RWPE2 (cell line): Measurements from ENCODE around the gene KLF16.

Source experiments
- ATAC-seq: fragments of 200-7000 bp; cut with Tn5 transposase; 3 replicates; pipeline ENCODE4 v1.9.1; 2021; ENCODE audit warnings: low read depth
- DNase-seq: peaks from one replicate; pipeline ENCODE4 v3.0.0-alpha.2; 2020; ENCODE audit warnings: low spot score
- H3K27ac ChIP-seq: fragments of 450-650 bp; 2 replicates; pipeline ENCODE4 v1.5.1; 2017; ENCODE audit warnings: mild to moderate bottlenecking; ENCODE audit not compliant: poor library complexity, severe bottlenecking
- H3K27me3 ChIP-seq: fragments of 250-450 bp; sonication (Bioruptor Pico); 2 replicates; pipeline ENCODE4 v1.5.1; 2021; ENCODE audit warnings: mild to moderate bottlenecking, moderate library complexity; ENCODE audit not compliant: insufficient read depth, poor library complexity, severe bottlenecking
- H3K36me3 ChIP-seq: fragments of 250-450 bp; sonication (Bioruptor Pico); 2 replicates; pipeline ENCODE4 v1.5.1; 2020; ENCODE audit warnings: low read depth, mild to moderate bottlenecking, moderate library complexity
- H3K4me1 ChIP-seq: fragments of 250-450 bp; sonication (Bioruptor Pico); 2 replicates; pipeline ENCODE4 v1.5.1; 2021; ENCODE audit warnings: mild to moderate bottlenecking, moderate library complexity; ENCODE audit not compliant: insufficient read depth, poor library complexity, severe bottlenecking
- H3K4me3 ChIP-seq: fragments of 250-450 bp; sonication (Bioruptor Pico); 2 replicates; pipeline ENCODE4 v1.5.1; 2021; ENCODE audit warnings: mild to moderate bottlenecking, moderate library complexity; ENCODE audit not compliant: severe bottlenecking
- H3K9me3 ChIP-seq: fragments of 250-450 bp; sonication (Bioruptor Pico); 2 replicates; pipeline ENCODE4 v1.5.1; 2021; ENCODE audit warnings: mild to moderate bottlenecking, moderate library complexity; ENCODE audit not compliant: severe bottlenecking
- TF ChIP-seq, protein P1 (sequence below): fragments of 450-650 bp; IDR thresholded peaks from one replicate; pipeline ENCODE4 v1.5.1; 2017; ENCODE audit warnings: mild to moderate bottlenecking, moderate library complexity; ENCODE audit not compliant: poor library complexity, severe bottlenecking

The KLF16 gene

DNA sequence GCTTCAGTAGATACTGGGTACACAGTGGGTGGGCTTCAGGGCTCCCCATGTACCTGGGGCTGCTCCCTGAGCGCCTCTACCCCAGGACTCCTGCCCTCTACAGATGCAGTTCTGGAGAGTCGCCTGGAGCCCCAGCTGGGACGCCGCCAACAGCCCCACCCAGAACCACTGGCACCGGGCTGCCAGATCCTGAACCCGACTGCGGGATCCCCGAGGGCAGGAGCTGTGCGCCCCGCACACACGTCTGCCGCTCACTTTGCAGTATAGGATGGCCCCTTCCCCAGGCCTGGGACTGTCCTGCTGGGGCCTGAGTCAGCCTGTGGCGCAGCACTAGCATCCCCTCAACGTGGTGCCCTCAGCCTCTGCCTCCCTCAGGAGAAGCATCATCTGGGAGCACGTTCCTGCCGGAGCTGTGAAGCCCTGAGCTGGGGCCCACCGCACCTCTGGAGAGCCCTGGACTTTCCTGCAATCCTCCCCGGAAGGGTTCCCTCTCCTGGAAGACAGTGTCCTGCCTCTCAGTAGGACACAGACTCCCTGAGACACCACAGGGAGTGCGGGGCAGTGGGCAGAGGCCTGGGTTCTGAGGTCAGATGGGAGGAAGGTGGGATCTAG is 18.8 kb downstream of the KLF16 start:
- H3K36me3 ChIP-seq, result peaks cover 20% of the 10 kb centered on the region
- H3K27ac ChIP-seq, result no peak overlapping the region
- H3K4me1 ChIP-seq, result no peaks in the 10 kb centered on the region
- no peaks in the 10 kb centered on the region for H3K27me3 ChIP-seq
- TF ChIP-seq, protein P1, sequence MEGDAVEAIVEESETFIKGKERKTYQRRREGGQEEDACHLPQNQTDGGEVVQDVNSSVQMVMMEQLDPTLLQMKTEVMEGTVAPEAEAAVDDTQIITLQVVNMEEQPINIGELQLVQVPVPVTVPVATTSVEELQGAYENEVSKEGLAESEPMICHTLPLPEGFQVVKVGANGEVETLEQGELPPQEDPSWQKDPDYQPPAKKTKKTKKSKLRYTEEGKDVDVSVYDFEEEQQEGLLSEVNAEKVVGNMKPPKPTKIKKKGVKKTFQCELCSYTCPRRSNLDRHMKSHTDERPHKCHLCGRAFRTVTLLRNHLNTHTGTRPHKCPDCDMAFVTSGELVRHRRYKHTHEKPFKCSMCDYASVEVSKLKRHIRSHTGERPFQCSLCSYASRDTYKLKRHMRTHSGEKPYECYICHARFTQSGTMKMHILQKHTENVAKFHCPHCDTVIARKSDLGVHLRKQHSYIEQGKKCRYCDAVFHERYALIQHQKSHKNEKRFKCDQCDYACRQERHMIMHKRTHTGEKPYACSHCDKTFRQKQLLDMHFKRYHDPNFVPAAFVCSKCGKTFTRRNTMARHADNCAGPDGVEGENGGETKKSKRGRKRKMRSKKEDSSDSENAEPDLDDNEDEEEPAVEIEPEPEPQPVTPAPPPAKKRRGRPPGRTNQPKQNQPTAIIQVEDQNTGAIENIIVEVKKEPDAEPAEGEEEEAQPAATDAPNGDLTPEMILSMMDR, result no peak
- DNase-seq (no peak), ATAC-seq (no peak)
- H3K4me3 ChIP-seq, result no peak overlapping the region
- no peaks in the 10 kb centered on the region for H3K9me3 ChIP-seq

DNA sequence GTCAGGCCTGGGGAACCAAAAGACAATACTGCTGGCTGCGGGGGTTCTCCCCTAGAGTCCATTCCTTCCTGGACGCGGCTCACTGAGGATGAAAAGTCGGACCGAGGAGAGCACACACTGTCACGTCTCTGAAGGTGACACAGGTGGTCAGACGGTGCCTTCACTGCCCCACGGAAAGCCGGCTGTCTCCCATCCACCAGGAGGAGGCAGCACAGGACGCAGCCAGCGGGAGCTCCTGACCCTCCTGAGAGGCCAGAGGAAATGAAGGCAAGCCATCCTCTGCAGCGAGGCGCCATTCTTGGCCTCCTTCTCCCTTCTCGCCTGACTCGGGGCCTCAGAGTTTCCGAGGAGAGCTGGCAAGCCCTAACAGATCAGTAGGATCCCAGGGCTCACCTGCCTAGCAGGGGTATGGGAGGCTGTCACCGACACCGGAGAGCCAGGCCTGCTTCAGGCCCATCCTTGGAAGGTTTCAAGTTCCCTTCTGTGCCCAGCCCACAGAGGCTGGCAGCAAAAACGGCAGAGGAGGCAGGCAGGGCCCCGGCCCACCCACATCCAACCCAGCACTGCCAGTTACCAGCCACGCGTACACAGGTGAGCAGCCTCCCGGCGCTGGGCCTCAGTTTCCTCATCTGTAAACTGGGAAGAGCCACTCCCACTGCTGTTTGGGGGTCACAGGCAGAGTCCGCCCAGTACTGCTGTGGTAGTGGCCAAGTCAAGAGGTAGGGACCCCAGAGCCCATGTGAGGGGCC is 19.6 kb downstream of the KLF16 start:
- Histone ChIP-seq H3K4me3 (no peak overlapping the region), H3K4me1 (no peaks in the 10 kb centered on the region), H3K36me3 (peaks cover 20% of the 10 kb centered on the region), H3K27ac (no peak overlapping the region), H3K27me3 (no peaks in the 10 kb centered on the region), H3K9me3 (no peaks in the 10 kb centered on the region)
- TF ChIP-seq, protein P1, result no peak
- no peak for DNase-seq
- ATAC-seq, result no peak

DNA sequence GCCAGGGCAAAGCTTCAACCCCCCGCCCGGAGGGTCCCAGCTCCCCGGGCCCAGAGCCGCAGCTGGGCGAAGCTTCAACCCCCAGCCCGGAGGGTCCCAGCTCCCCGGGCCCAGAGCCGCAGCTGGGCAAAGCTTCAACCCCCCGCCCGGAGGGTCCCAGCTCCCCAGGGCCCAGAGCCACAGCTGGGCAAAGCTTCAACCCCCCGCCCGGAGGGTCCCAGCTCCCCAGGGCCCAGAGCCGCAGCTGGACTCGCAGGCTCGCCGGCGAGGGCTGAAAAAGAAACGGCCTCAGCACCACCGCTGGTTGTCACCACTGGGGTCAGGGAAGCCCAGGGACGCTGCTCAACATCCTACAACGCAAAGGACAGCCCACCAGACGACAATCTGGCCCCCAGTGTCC is 20.3 kb downstream of the KLF16 start:
- Histone ChIP-seq H3K4me1 (no peaks in the 10 kb centered on the region), H3K4me3 (no peak overlapping the region), H3K27ac (no peak overlapping the region), H3K36me3 (peaks cover 20% of the 10 kb centered on the region), H3K9me3 (no peaks in the 10 kb centered on the region), H3K27me3 (no peaks in the 10 kb centered on the region)
- ATAC-seq (no peak), DNase-seq (no peak)
- TF ChIP-seq, protein P1, result no peak

DNA sequence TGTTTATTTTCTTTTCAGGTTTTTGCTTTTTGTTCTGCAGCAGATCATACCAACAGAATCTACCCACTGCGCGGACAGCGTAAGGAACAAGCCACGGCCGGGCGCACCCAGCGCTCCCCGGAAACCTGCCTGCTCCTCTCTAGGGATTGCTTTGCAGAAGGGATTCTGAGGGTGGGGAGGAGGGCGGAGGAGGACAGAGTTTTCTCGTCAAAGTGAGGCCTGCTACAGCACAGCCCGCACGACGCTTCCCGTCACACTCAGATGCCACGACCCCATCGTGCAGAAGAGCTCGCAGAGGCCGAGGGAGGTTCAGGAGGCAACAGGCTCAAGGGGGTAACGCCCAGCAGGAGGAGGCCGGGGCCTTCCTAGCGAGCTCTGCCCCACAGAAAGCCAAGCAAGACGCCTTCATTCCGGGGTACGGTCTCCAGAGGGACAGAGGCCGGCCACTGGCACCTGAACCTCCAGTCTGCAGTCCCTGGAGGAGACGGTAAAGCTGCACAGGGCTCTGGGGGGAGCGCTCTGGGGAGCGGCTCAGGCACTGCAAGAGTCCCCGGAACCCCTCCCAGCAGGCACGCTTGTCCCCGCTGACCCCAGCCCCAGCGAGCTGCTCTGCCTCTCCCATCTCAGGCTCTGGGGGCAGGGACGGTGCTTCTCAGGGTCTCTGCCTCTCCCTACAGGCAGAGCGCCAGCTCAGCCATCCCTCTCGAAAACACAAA is 22.0 kb downstream of the KLF16 start:
- no peak for DNase-seq
- Histone ChIP-seq H3K27me3 (no peaks in the 10 kb centered on the region), H3K27ac (no peak overlapping the region), H3K4me3 (no peak overlapping the region), H3K4me1 (no peaks in the 10 kb centered on the region), H3K9me3 (no peaks in the 10 kb centered on the region), H3K36me3 (peaks cover 19% of the 10 kb centered on the region)
- no peak for ATAC-seq
- TF ChIP-seq, protein P1, result no peak
